Gastrocnemius medialis (tissue), 4 donors: ENCODE data around the gene HFE. TPM values are rescaled to one million over a fixed set of nuclear protein-coding genes. Genes with fewer than 3 reads are reported as not detected.
"Not testable (repeated sequence)": the region's sequence is repeated elsewhere in the genome, so short reads cannot be mapped to it uniquely, and the experiment has no call there.

Source experiments
- ATAC-seq, 2 donors: fragments of 150-250 bp; one replicate each; pipeline ENCODE4 v1.9.1; 2016
- DNase-seq, 2 donors: peaks; one replicate each; pipeline ENCODE4 v3.0.0-alpha.2; 2019
- H3K27ac ChIP-seq, 4 donors: fragments of 200-600 bp; sonication (generic); 1 replicate in 1 of 4; 2 replicates in 3 of 4; pipeline ENCODE4 v1.5.1; 2016 to 2018; ENCODE audit warnings: mild to moderate bottlenecking in 2 of 4, moderate library complexity in 1 of 4
- H3K27me3 ChIP-seq, 3 donors: fragments of 200-600 bp; sonication (generic) in 2 of 3; 1 replicate in 1 of 3; 2 replicates in 2 of 3; pipeline versions ENCODE4 v1.5.1 to v1.6.0; 2016 to 2019; ENCODE audit warnings: mild to moderate bottlenecking in 1 of 3, moderate library complexity in 1 of 3
- H3K36me3 ChIP-seq, 2 donors: fragments of 200-600 bp; sonication (generic) in 1 of 2; one replicate each; pipeline ENCODE4 v1.5.1; 2017 to 2018
- H3K4me1 ChIP-seq, 2 donors: fragments of 200-600 bp; sonication (generic) in 1 of 2; one replicate each; pipeline ENCODE4 v1.5.1; 2016 to 2017; ENCODE audit warnings: mild to moderate bottlenecking in 2 of 2
- H3K4me3 ChIP-seq, 4 donors: fragments of 200-600 bp; sonication (generic) in 3 of 4; 1 replicate in 1 of 4; 2 replicates in 3 of 4; pipeline ENCODE4 v1.5.1; 2016 to 2019; ENCODE audit warnings: mild to moderate bottlenecking in 2 of 4
- H3K9me3 ChIP-seq, 3 donors: fragments of 200-600 bp; sonication (generic) in 2 of 3; 1 replicate in 1 of 3; 2 replicates in 2 of 3; pipeline ENCODE4 v1.5.1; 2016 to 2019
- CTCF ChIP-seq, 5 experiments: fragments of 450-650 bp in 3 of 5; fragments of 200-600 bp in 2 of 5; sonication (generic) in 2 of 5; IDR thresholded peaks in 4 of 5; conservative IDR thresholded peaks in 1 of 5; 1 replicate in 4 of 5; 2 replicates in 1 of 5; pipeline ENCODE4 v1.5.1; 2016 to 2019; ENCODE audit warnings: antibody characterized with exemption in 5 of 5, mild to moderate bottlenecking in 3 of 5, moderate library complexity in 3 of 5
- POLR2A ChIP-seq, 2 donors: fragments of 450-650 bp; IDR thresholded peaks; one replicate each; pipeline ENCODE4 v1.6.1; 2017; ENCODE audit warnings: antibody characterized with exemption in 2 of 2, mild to moderate bottlenecking in 2 of 2, moderate library complexity in 2 of 2
- in situ Hi-C, 4 donors: fragments of 200-750 bp; cut with MboI; loops; one replicate each; pipeline versions ENCODE4 v1.15.0 to v1.8.0; 2017; ENCODE audit warnings: low sequenced_read_pairs in 4 of 4
- intact Hi-C: fragments of 100-400 bp; cut with DNase I; formaldehyde crosslinking; loops from one replicate; pipeline ENCODE4 v1.15.1; 2023; ENCODE audit warnings: low total_unique reads
- total RNA-seq, 4 donors: library from RNA; depleted of rRNA; stranded (reverse); fragments of >200 nt; gene quantifications; one replicate each; pipeline versions ENCODE4 v1.1.0 to v1.2.3, GENCODE V29; 2016

Gene HFE
- total RNA-seq, 4 donors from 2014 or later = 0.10 to 2.0 (median 1.6) TPM

DNA sequence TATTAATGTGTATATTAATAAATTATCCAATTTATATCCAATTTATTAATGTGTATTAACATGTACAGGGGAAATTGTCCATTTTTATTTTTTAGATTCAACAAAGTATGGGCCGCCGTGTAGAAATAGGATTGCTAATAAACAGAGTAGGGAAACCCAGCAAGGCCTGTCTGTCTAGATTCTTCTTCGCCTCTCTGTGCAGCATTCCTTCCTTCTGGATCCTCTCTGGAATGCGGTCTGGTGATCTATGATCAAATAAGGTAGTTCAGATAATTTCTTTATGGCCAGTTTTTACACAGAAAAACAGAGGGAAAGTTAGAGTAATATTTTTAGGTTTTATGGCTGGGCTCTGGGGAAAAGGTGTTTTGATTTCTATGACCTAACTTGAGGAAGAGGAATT, 19.9 kb upstream of the HFE start:
- ATAC-seq = no peak
- H3K36me3 ChIP-seq = no peaks in the 10 kb centered on the region
- no peaks in the 10 kb centered on the region for H3K27me3 ChIP-seq
- H3K4me3 ChIP-seq = no peak overlapping the region
- peaks cover 4 to 7% of the 10 kb centered on the region in 2 donors for H3K4me1 ChIP-seq
- in situ Hi-C loops = no loop called here
- DNase-seq = no peak
- TF ChIP-seq CTCF (IDR thresholded peaks at IDR 0.05 in 4 of 5, conservative IDR thresholded peaks at IDR 0.05 in 1 of 5) (no peak), POLR2A (IDR thresholded peaks at IDR 0.05) (no peak)
- intact Hi-C loops = no loop called here
- H3K27ac ChIP-seq = no peak overlapping the region
- no peaks in the 10 kb centered on the region for H3K9me3 ChIP-seq

DNA sequence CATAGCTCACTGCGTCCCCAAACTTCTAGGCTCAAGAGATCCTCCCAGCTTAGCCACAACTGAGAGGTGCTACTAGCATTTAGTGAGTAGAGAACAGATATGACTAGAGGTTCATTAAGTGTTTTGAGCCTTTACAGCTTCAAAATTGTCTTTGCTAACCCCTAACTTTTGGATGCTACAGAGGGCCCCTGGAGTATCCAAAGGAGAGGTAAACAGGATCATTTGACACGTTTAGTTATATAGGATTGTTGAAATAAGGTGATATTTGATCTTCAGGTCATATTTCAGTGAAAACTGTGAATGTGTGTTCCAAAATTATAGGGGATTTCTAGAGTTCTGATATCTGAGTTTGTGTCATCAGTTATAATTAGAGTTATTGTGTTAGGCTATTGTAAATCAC, 19.2 kb upstream of the HFE start:
- DNase-seq = no peak
- Histone ChIP-seq H3K4me1 (peaks cover 4 to 7% of the 10 kb centered on the region in 2 donors), H3K9me3 (no peaks in the 10 kb centered on the region), H3K36me3 (no peaks in the 10 kb centered on the region), H3K27ac (no peak overlapping the region), H3K4me3 (no peak overlapping the region), H3K27me3 (no peaks in the 10 kb centered on the region)
- TF ChIP-seq CTCF (IDR thresholded peaks at IDR 0.05 in 4 of 5, conservative IDR thresholded peaks at IDR 0.05 in 1 of 5) (no peak), POLR2A (IDR thresholded peaks at IDR 0.05) (no peak)
- in situ Hi-C loops = no loop called here
- intact Hi-C loops = no loop called here
- ATAC-seq = no peak

DNA sequence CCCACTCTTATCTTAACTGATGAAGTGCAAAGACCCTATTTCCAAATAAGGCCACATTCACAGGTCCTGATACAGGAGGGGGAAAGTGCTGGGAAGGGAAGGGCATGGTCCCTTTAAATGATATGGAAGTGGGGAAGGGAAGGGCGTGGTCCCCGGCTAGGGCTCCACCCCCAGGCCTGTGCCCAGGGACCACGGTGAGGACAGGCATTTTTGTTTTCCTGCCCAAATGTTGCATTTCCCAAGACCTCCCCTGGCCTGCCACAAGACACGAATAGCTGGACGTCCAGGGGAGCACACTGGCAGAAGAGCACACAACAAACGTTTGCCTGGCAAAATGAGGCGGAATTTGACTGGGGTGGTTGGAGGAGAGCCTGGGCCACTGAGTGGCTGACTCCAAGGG, 16.1 kb upstream of the HFE start:
- H3K27ac ChIP-seq = no peak overlapping the region
- H3K9me3 ChIP-seq = no peaks in the 10 kb centered on the region
- H3K4me3 ChIP-seq = no peak overlapping the region
- intact Hi-C loops (no loop called here), in situ Hi-C loops (no loop called here)
- H3K4me1 ChIP-seq = peaks cover 2 to 3% of the 10 kb centered on the region in 2 donors
- TF ChIP-seq CTCF (IDR thresholded peaks at IDR 0.05 in 4 of 5, conservative IDR thresholded peaks at IDR 0.05 in 1 of 5) = no peak
- TF ChIP-seq POLR2A (IDR thresholded peaks at IDR 0.05) = no peak
- no peaks in the 10 kb centered on the region for H3K27me3 ChIP-seq
- ATAC-seq = peak in 1 of 2 donors; percentile 11
- DNase-seq = peak in 1 of 2 donors; percentile 30
- H3K36me3 ChIP-seq = no peaks in the 10 kb centered on the region

- H3K36me3 ChIP-seq = no peaks in the 10 kb centered on the region
- TF ChIP-seq POLR2A (IDR thresholded peaks at IDR 0.05) (no peak), CTCF (IDR thresholded peaks at IDR 0.05 in 4 of 5, conservative IDR thresholded peaks at IDR 0.05 in 1 of 5) (no peak)
- no peaks in the 10 kb centered on the region for H3K4me1 ChIP-seq
- H3K9me3 ChIP-seq = no peaks in the 10 kb centered on the region
- H3K4me3 ChIP-seq = no peak overlapping the region
- no peak for ATAC-seq
- no peak for DNase-seq
- in situ Hi-C loops = no loop called here
- H3K27ac ChIP-seq = no peak overlapping the region
- intact Hi-C loops = no loop called here
- H3K27me3 ChIP-seq = no peaks in the 10 kb centered on the region
Measured at GRCh38 chr6:26075063-26075717, 12.0 kb upstream of the HFE start.

DNA sequence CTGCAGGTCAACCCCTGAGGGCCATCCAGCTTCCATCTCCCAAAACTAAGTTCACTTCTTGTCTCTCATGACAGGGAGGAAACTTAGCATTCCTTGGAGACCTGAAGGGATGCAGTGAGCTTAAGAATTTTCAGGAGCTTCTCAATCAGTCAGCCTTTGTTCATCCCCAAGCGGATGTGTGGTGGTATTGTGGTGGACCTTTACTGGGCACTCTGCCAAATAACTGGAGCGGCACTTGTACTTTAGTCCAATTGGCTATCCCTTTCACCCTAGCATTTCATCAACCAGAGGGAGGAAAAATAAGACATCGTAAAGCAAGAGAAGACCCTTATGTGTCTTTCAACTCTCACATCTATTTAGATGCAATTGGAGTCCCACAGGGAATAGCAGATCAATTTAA, 9.2 kb upstream of the HFE start:
- H3K4me1 ChIP-seq, H3K27ac ChIP-seq, ATAC-seq, in situ Hi-C loops, H3K4me3 ChIP-seq, DNase-seq, H3K27me3 ChIP-seq, intact Hi-C loops, H3K9me3 ChIP-seq, H3K36me3 ChIP-seq: not testable (repeated sequence)

DNA sequence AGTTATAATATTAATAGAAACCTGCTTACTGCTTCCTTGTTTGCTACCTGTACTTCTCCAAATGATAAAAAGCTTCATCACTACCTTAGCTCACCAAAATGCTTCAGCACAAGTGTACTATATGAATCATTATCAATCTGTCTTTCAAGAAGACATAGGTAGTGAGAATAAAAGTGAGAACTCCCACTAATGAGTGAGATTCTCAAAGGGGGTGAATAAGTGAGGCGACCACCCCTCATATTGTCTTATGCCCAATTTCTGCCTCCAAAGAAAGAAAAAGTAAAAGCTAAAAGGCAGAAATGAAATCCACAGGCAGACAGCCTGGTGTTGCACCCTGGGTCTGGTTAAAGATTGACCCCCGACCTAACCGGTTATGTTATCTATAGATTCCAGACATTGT, 6.1 kb upstream of the HFE start:
- DNase-seq, H3K27me3 ChIP-seq, H3K27ac ChIP-seq, H3K4me3 ChIP-seq, H3K9me3 ChIP-seq, intact Hi-C loops, H3K4me1 ChIP-seq, H3K36me3 ChIP-seq, ATAC-seq, in situ Hi-C loops: not testable (repeated sequence)
